Effector memory CD4-positive, alpha-beta T cell (primary cell): ENCODE data around the gene CBX4.
"Not testable (repeated sequence)": the region's sequence is repeated elsewhere in the genome, so short reads cannot be mapped to it uniquely, and the experiment has no call there.

Experiments used
- DNase-seq, 3 donors: peaks; one replicate each; pipeline ENCODE4 v3.0.0-alpha.2; 2020
- H3K27ac ChIP-seq: 2 replicates; pipeline ENCODE4 v1.7.0; 2013; ENCODE audit warnings: mild to moderate bottlenecking, low read length, moderate library complexity; ENCODE audit not compliant: insufficient read depth, poor library complexity, severe bottlenecking
- H3K27me3 ChIP-seq: replicated peaks from 2 replicates; pipeline ENCODE4 v1.7.0; 2013; ENCODE audit warnings: mild to moderate bottlenecking, low read length; ENCODE audit not compliant: insufficient read depth, control insufficient read depth, poor library complexity, severe bottlenecking
- H3K36me3 ChIP-seq: 2 replicates; pipeline ENCODE4 v1.7.0; 2013; ENCODE audit warnings: mild to moderate bottlenecking, low read length, moderate library complexity; ENCODE audit not compliant: control insufficient read depth, insufficient read depth
- H3K4me1 ChIP-seq: 2 replicates; pipeline ENCODE4 v1.7.0; 2013; ENCODE audit warnings: low read length, mild to moderate bottlenecking; ENCODE audit not compliant: control insufficient read depth, insufficient read depth, poor library complexity, severe bottlenecking
- H3K4me3 ChIP-seq: 2 replicates; pipeline ENCODE4 v1.7.0; 2013; ENCODE audit warnings: low read length, low read depth, mild to moderate bottlenecking; ENCODE audit not compliant: insufficient read depth, poor library complexity, severe bottlenecking
- H3K9me3 ChIP-seq: 2 replicates; pipeline ENCODE4 v1.7.0; 2013; ENCODE audit warnings: mild to moderate bottlenecking, low read length, moderate library complexity; ENCODE audit not compliant: control insufficient read depth

CBX4 gene

DNA sequence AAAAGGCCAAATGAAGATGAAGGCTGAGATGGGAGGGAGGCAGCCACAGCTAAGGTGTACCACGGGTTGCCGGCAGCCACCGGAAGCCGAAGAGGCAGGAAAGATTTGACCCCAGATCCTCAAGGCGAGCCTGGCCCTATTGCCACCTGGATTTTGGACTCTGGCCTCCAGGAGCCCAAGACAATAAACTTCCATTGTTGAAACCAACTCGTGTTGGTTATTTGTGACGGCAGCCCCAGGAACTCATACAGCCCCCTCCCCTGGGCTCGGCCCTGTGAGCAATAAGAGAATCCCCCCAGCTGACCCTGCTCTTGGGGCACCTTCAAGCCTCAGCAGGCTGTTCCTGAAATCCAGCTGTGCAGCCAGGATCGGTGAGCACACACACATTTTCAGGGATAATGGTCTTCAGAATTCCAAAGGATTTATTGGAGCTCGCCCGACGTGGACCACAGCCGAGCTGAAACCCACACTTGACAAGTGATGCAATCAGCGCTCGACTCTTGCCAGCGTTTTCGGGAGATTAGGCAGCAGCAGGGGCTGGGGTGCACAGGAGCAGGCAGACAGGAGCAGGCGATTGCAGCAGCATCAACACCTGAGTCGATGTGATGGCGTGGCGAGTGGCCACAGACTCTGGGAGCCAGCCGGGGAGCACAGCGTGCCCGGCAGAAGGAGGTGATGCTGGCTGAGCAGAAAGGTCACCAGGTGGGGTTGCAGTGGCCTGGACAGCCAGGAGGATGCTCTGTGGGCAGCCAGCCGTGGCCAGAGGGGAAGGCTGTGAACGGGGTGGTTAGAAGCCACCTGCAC lies 22.4 kb upstream of the CBX4 start:
- Histone ChIP-seq H3K9me3 (no peaks in the 10 kb centered on the region), H3K4me1 (no peaks in the 10 kb centered on the region), H3K4me3 (no peak overlapping the region), H3K36me3 (no peaks in the 10 kb centered on the region), H3K27ac (no peak overlapping the region), H3K27me3 (no peaks in the 10 kb centered on the region)
- no peak for DNase-seq

DNA sequence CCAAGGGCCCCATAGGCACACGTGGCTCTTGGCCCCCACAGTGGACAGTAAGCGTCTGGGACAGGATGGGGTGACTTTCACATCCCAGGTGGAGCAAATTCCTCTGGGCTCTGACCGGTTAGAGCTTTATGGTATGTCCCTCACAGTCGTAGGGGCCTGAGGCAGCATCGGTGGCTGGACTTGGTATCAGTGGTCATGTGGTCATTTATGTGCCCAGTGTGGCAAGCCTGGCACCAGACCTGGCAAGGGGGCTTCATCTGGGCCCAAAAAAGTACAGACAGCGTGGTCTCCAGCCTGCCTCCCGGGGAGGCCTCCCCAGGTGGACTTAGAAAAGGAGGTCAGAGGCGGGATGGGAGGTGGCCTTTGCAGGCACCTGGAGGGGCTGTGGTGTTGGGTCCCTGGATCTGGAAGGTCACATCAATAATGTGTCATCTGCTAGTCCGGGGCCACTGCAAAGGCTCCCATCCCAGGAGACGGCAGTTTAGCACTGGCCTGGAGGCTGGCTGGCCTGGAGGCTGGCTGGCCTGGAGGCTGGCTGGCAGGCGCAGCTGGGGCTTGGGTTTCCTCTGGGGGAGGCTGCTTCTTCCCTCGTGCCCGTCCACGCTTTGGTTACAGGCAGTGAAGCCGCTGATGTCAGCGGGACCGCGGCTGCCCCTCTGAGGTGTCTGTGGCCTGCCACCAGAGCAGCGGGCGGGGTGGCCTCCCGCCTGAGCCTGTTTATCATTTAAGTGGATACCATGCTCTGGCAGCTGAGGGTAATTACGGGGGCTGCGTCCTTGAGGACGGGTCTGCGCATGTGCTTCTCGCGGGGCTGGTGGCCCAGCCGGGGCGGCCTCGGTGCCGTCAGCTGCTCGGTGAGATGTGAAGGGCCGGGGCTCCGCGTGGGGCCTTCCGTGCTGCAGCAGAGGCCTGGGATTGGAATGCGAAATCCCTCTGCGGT lies 20.7 kb upstream of the CBX4 start:
- Histone ChIP-seq H3K27me3 (no peaks in the 10 kb centered on the region), H3K4me3 (no peak overlapping the region), H3K27ac (no peak overlapping the region), H3K9me3 (no peaks in the 10 kb centered on the region), H3K36me3 (no peaks in the 10 kb centered on the region), H3K4me1 (no peaks in the 10 kb centered on the region)
- DNase-seq = no peak

- H3K9me3 ChIP-seq = no peaks in the 10 kb centered on the region
- no peaks in the 10 kb centered on the region for H3K4me1 ChIP-seq
- DNase-seq = no peak
- H3K27me3 ChIP-seq = no peaks in the 10 kb centered on the region
- no peak overlapping the region for H3K27ac ChIP-seq
- H3K4me3 ChIP-seq = no peak overlapping the region
- H3K36me3 ChIP-seq = no peaks in the 10 kb centered on the region
Measured at GRCh38 chr17:79857095-79857494, 17.9 kb upstream of the CBX4 start.

GRCh38 chr17:79855331-79856124 lies 16.3 kb upstream of the CBX4 start:
- no peaks in the 10 kb centered on the region for H3K4me1 ChIP-seq
- H3K9me3 ChIP-seq = no peaks in the 10 kb centered on the region
- no peak overlapping the region for H3K27ac ChIP-seq
- no peaks in the 10 kb centered on the region for H3K27me3 ChIP-seq
- H3K36me3 ChIP-seq = no peaks in the 10 kb centered on the region
- no peak overlapping the region for H3K4me3 ChIP-seq
- no peak for DNase-seq

DNA sequence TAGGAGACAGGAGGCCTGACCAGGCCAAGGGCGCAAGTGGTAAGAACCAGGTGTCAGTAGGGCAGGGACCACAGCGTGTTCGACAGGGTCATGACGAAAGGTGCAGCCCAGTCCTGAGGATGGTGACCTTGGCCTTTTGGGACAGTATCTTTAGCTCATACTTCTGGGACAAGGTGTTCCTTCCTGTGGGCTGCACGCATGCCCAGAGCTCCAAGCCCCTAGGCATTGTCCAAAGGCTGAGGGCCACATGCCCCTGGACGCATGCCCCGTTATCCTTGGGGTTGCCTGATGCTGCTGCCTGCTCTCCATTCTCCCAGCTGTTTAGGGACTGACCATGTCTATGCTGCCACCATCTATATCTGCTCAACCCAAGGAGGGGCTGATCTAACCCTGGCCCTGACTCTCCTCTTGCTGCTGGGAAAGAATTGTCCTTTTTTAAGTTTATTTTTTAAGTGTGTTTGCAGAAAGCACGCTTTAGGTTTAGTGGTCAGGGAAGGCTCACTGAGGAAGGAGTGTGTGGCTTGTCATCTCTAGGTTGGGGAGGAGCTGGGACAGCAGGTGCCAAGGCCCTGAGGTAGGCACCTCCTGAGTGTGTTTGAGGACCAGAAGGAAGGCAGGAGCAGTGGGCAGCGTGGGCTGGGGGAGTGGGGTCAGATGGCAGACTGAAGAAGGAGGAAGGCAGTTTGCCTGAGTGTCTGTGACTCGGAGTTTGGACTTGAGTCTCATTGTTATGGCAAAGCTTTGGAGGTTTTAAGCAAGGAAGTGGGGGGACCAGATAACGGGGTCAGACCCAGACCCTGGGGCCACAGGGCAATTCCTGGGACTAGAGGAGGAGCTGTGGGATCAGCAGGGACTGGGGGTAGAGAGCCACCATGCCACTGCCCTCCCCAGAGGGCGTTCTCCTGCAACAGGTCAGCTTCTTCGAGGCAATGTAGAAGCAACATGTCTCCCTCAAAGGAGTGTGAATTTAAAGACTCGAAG lies 15.1 kb upstream of the CBX4 start:
- H3K9me3 ChIP-seq = no peaks in the 10 kb centered on the region
- no peak overlapping the region for H3K27ac ChIP-seq
- H3K36me3 ChIP-seq = no peaks in the 10 kb centered on the region
- no peaks in the 10 kb centered on the region for H3K4me1 ChIP-seq
- no peaks in the 10 kb centered on the region for H3K27me3 ChIP-seq
- DNase-seq = no peak
- no peak overlapping the region for H3K4me3 ChIP-seq

GRCh38 chr17:79853168-79853567 lies 13.9 kb upstream of the CBX4 start:
- not testable (repeated sequence) for H3K9me3 ChIP-seq, H3K4me3 ChIP-seq, DNase-seq, H3K36me3 ChIP-seq, H3K27ac ChIP-seq, H3K27me3 ChIP-seq, H3K4me1 ChIP-seq

DNA sequence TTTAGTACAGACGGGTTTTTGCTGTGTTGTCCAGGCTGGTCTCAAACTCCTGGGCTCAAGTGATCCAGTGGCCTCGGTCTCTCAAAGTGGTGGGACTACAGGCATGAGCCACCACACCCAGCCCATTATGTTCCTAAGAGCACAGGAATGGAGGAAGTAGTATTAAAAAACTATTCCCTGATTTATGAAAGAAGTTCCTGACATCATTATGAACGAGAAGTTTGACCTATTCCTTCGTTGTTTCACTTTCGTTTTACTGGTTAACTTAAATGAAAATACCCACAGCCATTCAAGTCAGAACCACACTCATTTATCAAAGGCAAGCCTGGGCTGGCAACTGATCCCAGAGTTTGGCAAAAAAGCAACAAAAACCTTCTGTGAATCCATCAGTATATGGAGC lies 13.5 kb upstream of the CBX4 start:
- H3K27me3 ChIP-seq = no peaks in the 10 kb centered on the region
- no peak overlapping the region for H3K27ac ChIP-seq
- H3K36me3 ChIP-seq = no peaks in the 10 kb centered on the region
- H3K4me1 ChIP-seq = no peaks in the 10 kb centered on the region
- peak overlapping the region; percentile 19 for H3K4me3 ChIP-seq
- H3K9me3 ChIP-seq = no peaks in the 10 kb centered on the region
- DNase-seq = no peak

GRCh38 chr17:79851461-79851817 lies 12.2 kb upstream of the CBX4 start:
- no peak for DNase-seq
- Histone ChIP-seq H3K36me3 (no peaks in the 10 kb centered on the region), H3K4me3 (no peak overlapping the region), H3K27me3 (no peaks in the 10 kb centered on the region), H3K27ac (no peak overlapping the region), H3K4me1 (no peaks in the 10 kb centered on the region), H3K9me3 (no peaks in the 10 kb centered on the region)
